ENCODE results near the gene CUL3.

DNA sequence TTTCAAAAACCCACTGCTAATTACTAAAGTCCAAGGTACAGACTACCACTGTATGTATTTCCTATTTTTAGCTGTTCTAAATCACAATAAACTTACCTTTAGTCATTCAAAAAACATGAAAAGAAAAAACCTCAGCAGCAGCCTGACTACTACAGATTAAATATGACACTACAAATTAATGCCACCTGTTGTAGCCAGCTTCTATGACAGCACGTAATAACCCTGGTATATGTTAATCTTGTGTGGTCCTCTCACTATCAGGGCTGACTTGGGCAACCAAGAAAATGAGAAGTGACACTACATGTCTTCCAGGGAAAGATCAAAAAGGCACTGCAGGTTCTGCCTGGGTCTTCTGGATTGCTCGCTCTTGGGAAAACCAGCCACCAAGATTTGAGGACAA is 92.6 kb downstream of the CUL3 start:
- TF ChIP-seq POLR2AphosphoS5 (IDR thresholded peaks at IDR 0.05; ENCODE audit: borderline replicate concordance, low read depth, low read length) (no peak), EZH2 (IDR thresholded peaks at IDR 0.05) (no peak)

Data from SK-N-MC (cell line).